GM12864 (cell line): ENCODE data around the gene MAGEB17.

Source experiments
- DNase-seq: peaks from one replicate; pipeline ENCODE4 v3.0.0-alpha.2; 2011; ENCODE audit warnings: low read depth
- H3K4me3 ChIP-seq: 2 replicates; pipeline ENCODE4 v1.5.1; 2011; ENCODE audit warnings: mild to moderate bottlenecking, low read depth, low read length, control low read depth
- TF ChIP-seq, protein P1 (sequence below): IDR thresholded peaks from 2 replicates; pipeline ENCODE4 v1.5.1; 2011; ENCODE audit warnings: low read depth, mild to moderate bottlenecking, moderate library complexity, low read length, control low read depth, inconsistent platforms; ENCODE audit errors: missing control alignments

Gene MAGEB17, protein sequence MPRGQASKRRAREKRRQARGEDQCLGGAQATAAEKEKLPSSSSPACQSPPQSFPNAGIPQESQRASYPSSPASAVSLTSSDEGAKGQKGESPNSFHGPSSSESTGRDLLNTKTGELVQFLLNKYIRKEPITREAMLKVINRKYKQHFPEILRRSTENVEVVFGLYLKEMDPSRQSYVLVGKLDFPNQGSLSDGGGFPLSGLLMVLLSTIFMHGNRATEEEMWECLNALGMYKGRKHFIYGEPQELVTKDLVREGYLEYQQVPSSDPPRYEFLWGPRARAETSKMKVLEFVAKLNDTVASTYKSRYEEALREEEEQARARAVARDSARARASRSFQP

DNA sequence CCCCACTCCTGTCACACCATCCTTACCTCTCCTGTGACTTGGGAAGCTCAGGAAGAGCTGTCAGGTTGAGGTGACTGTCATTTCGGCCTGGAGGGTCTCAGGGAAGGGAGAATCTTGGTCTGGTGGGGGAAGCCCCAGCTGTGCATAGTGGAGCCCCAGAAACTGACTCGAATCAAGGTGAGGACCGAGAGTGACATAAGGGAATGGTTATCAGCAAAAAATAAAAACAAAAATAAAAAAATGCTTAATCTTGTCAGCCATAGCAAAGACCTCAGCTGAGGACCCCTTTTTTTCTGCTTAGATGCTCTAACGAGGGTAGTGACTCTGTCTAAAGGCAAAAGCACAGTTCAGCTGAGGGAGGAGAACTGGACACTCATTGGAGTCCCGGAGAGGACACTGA lies at the start of gene MAGEB17:
Gene MAGEB17 (plus strand): TSS at position 301 of the 400 bp plus-strand sequence. CDS start 2,902 bp downstream, outside the sequence.
- H3K4me3 ChIP-seq = no peak within 1 kb of the TSS
- no peak for DNase-seq
- TF ChIP-seq, protein P1, sequence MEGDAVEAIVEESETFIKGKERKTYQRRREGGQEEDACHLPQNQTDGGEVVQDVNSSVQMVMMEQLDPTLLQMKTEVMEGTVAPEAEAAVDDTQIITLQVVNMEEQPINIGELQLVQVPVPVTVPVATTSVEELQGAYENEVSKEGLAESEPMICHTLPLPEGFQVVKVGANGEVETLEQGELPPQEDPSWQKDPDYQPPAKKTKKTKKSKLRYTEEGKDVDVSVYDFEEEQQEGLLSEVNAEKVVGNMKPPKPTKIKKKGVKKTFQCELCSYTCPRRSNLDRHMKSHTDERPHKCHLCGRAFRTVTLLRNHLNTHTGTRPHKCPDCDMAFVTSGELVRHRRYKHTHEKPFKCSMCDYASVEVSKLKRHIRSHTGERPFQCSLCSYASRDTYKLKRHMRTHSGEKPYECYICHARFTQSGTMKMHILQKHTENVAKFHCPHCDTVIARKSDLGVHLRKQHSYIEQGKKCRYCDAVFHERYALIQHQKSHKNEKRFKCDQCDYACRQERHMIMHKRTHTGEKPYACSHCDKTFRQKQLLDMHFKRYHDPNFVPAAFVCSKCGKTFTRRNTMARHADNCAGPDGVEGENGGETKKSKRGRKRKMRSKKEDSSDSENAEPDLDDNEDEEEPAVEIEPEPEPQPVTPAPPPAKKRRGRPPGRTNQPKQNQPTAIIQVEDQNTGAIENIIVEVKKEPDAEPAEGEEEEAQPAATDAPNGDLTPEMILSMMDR = no peak

DNA sequence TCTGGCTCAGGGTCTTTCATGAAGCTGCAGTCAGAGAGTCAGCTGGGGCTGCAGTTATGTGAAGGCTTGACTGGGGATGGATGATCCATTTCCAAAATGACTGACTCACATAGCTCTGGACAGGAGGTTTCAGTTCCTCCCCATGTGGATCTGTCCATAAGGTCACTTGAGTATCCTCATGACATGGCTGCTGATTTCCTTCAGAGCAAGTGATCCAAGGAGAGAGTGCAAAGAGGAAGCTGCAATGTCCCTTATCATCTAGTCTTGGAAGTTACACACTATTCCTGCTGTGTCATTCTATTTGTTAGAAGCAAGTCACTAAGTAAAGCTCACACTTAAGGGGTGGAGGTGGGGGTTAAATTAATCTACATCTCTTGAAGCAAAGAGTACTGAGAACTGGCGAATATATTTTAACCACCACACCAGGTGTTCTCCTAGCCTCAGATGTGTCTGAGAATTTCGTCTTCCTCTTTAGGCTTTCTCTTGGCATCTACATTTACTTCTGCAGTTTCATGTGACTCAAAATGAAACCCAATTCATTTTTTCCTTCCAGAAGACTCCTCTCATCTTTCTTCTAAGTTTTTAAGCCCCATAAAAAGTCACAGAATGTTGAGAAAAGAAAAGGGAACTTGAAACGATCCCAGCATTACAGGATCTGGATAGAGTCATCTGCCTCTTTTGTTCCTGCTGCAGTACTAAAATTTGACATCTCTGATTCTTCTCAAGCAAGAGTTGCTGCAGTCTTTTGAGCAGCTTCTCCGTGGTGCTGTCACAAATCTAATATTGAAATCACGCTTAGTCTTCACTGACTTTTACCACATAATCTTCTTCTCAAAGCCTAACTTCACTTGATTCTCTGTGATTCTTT lies 47.7 kb upstream of the MAGEB17 start:
- TF ChIP-seq, protein P1 = no peak
- peak; percentile 76 for DNase-seq
- no peak overlapping the region for H3K4me3 ChIP-seq

DNA sequence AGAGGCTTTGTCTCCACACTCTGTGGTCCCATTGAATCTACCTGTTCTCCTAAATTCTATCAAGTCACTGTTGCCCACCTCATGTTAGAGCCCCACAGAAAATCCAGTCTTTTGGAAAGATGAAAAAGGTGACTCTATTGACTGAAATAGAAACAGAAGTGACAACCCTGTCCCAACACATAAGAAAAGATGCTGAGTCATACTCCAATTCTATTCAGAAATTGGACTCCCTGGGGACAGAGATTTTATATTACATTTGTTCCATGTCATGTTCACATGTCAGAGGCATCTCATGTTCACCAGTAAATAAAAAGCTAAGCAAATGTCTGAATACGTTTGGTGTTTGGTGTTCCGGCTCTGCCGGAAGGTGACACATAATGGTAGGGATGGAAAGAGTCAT lies 46.9 kb upstream of the MAGEB17 start:
- DNase-seq = no peak
- TF ChIP-seq, protein P1 = no peak
- no peak overlapping the region for H3K4me3 ChIP-seq

DNA sequence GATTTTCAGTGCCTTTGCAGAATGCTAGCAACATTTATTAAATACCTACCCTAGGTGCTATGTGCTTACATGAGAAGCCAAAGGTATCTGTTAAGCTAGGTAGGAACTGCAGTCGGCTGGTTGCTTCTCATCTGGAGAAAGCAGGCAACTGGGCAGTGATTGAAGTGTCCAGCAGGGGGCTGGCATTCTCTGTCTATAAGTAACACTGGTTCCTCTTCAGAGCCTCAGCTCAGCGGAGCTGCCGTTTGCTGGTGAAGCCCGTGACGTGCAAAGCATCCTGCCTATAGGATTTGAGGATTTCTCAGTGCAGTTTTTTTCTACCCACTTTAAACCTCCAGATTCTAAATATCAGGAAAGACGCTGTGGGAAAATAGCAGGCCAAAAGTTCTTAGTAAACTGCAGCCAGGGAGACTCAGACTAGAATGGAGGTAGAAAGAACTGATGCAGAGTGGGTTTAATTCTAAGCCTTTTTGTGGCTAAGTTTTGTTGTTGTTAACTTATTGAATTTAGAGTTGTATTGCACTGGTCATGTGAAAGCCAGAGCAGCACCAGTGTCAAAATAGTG lies 44.0 kb upstream of the MAGEB17 start, which contains the start of gene GRPR:
Gene GRPR (plus strand): TSS at position 344 of the 565 bp plus-strand sequence. CDS start 389 bp downstream, outside the sequence.
- no peak within 1 kb of the TSS for H3K4me3 ChIP-seq
- TF ChIP-seq, protein P1 = peak; percentile 74
- DNase-seq = peak; percentile 62

DNA sequence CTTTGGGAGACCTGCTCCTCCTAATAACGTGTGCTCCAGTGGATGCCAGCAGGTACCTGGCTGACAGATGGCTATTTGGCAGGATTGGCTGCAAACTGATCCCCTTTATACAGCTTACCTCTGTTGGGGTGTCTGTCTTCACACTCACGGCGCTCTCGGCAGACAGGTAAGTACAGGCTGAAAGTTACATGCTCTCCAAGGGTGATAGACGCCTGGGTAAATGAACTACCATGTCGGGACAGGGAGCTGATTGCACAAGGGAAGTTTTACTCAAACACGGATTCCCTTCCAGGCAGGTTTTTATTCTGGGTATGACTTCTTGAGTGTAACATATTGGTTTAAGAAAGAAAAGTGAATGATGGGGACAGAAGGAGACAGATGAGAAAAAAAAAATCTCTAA lies 43.1 kb upstream of the MAGEB17 start:
- no peak for DNase-seq
- no peak overlapping the region for H3K4me3 ChIP-seq
- TF ChIP-seq, protein P1 = no peak

DNA sequence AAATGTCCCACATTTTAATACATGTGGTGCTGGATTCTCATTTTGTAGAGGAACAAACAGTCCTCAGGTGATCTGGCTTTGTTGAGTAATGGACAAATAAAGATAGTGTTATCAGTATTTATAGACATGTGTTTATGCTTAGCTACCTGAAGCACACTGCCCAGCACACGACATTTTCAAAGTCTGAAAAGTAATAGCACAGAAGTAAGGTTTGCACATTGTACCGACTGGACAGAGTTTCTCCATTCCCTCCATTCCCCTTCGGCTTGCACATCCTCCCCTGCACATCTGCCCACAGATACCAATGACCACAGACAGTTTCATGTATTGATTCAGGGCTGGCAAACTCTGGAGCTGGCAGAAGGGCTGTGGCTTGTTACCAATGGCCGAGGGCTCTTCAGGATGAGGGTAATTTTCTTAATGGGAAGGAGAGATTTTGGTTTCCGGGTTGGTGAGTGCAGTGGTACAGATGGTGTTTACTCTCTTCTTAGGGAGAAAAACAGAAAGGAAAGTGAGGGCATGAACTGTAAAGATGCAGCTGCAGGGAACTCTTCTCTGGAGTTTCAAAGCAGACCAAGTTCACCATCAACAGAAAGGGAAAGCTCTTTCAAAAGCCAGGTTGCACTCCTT lies 41.6 kb upstream of the MAGEB17 start:
- H3K4me3 ChIP-seq = no peak overlapping the region
- DNase-seq = no peak
- TF ChIP-seq, protein P1 = no peak
